Medulla oblongata (tissue), 1 donor: Measurements from ENCODE around the gene TBC1D9.

Source experiments
- DNase-seq: peaks from one replicate; pipeline ENCODE4 v3.0.0-alpha.2; 2015; ENCODE audit errors: extremely low spot score

TBC1D9 gene

DNA sequence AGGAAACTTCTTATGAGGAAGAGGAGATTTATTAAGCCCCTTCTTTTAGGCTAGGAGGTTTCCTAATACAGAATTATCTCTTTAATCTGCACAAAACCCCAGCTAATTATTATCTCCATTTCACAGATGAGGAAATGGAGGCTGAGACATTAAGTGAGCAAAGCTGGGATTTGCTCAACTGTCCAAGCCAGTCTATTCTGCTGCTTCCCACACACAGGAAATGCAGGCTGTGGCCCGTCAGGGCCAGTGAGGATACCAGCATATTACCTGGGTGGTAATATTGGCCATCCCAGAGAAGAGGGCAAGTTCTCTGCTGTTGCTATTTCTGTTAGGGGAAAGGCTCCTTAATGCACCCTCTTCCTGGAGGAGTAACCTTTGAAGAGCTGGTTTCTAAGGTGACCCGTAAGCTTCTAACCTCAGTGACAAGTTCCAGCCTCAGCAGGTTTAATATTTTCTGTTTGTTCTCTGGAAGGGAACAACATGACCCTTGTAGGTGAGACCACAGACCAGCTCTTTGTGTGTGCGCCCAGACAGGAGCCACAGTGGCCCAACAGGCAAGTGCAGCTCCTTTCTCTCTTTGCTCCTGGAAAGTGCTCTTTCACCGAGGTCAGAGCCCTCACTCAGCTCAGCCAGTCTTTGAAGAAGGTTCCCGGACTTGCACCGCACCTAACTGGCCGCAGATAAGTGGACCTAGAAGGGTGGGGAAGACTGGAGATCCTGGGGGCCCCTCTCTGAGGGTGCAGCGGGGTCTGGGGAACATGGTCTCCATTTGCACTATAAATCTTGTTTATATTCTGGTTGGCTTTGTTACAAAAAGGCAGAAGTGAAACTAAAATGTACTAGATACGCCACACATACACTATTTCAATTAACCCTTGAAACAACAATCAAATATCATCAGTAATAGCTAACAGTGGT lies 35.5 kb downstream of the TBC1D9 start:
- no peak for DNase-seq

DNA sequence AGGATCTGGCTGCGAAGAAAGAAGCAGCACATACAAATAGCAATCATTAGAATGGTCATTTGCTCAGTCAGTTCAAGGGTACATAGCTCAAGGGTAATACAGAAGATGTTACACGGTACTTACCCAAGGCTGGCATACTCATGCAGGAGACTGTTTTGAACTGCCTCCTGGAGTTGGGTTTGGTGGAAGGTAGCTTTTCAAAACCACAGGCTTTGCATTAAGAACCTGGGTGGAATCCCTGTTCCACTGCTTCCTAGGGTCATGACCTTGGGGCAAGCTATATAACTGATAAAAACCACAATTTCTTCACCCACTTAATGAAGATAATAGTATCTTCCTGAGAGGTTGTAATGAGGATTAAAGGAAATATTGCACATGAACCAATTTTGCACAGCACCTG lies 36.5 kb downstream of the TBC1D9 start:
- no peak for DNase-seq

GRCh38 chr4:140719022-140719421 lies 37.2 kb downstream of the TBC1D9 start:
- DNase-seq = no peak

DNA sequence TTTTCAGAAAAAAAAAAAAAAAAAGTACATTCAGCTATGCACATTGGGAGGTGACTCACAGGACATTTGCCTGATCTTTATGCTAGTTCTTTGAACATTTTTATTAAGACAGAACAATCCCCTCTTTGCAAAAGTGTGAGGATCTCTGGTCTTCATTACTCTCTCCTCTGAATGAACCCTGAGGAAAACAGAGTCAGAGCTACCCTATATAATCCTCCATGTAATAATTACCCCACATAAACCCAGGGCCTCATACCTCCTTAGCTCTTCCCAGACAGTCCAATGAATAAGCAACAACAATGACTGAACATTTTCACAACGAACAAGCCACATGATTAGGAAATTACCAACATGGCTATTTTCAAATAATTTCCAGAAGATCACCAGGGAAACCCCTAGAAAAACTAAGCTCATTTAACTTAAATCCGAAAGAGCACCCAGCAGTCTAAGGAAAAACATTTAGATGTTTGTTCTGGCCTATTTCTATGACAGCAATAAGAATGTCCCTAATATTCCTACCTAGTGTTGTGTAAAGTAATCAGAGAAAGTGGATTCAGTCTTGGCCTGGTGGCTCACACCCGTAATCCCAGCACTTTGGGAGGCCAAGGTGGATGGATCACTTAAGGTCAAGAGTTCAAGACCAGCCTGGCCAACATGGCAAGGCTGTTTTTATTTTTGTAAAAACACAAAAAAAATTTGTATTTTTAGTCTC lies 37.8 kb downstream of the TBC1D9 start:
- DNase-seq = no peak

GRCh38 chr4:140717313-140717712 lies 38.9 kb downstream of the TBC1D9 start:
- no peak for DNase-seq

DNA sequence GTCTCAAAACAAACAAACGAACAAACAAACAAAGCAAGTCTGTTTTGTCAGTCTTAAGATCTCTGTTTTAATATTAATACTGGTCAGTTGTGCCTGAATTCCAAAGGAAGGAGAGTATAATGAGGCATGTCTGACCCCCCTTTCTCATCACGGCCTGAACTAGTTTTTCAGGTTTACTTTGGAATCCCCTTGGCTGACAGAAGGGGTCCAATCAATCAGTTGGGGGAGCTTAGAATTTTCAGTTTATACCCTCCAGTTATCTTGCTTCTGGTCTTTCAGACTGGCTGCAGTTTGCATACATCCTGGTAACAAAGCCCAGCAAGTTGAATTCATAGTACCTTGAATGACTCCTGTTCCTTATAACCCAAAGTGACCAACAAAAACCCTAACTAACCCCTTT lies 41.1 kb downstream of the TBC1D9 start:
- no peak for DNase-seq

DNA sequence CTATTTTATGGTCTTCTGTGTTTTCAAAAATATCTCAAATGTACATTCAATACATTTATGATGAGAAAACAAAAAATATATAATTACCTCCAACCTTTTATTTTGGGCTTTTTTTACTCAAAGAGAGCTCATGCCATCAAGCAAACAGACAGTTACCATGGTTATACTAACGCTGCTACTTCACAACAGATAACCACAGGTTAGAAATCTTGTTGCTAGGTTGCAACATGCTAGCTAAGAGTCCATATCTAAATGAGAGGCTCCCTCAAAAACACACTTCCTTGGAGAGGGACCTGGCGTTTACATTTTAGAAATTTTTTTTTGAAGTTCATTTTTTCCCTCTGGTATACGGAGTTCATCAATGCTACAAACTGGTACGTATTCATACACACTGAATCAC lies 44.3 kb downstream of the TBC1D9 start:
- no peak for DNase-seq

DNA sequence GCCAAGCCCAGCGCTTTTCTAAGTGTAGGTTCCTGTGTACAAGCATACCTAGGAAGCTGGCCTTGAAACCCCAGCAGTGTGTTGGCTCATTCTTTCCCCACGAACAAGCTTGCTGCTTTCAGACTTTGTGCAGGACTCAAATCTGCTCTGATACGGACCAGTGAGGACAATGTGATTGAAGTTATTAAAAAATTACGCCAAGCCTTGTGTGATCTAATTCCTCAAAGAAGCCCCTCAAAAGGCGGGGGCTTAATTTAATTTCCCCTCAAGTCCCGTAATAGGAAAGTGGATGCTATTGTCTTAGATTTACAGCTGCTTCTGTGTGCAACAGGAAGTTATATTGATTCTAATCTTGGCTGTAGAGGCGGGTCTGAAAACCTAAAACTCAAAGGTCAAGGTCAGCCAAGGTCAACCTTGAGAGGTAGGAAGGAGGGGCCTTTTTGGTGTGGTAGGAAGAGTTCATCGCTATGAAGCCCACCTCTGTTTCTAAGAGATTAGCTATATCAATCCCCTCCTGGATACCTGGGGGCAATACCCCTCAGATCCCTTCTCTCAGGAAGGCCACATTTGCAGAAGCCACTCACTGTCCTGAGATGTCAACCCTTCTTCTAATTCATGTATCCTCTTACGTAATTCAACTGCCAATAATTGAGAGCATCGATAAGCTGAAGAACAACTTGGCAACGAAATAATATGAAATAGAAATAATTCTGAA lies 45.1 kb downstream of the TBC1D9 start:
- DNase-seq = no peak

- no peak for DNase-seq
These were observed 48.9 kb downstream of the TBC1D9 start for GRCh38 chr4:140707325-140707724.

DNA sequence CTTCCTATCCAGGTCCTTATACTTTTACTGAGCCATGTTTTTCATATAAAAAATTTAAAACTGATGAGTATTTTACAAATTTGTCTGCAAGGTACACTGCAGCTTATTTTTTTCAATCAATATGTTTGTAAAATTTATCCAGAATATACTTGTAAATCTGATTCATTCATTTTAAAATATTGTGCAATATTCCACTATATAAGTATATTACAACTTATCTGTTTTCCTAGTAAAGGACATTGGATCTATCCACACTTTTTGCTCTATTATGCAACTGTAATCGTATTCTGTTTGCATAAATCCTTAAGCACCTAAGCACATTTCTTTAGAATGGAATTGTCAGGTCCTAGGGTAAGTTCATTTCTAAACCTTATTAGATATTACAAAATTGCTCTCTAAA lies 49.5 kb downstream of the TBC1D9 start:
- DNase-seq = no peak

DNA sequence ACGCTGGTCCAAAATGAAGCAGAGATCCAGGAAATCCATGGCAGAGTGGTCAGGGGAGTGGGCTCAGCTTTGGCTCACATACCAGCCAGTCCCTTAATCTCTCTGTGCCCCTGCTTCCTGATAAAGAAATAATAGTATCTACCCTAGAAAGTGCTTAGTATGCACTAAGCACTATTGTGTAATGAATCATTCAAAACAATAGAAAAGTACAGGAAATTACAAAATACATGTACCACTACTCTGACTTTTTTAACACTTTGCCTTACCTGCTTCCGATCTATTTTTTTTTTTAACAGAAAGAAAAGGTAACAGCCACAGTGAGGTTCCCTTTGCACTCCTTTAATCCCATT lies 49.9 kb downstream of the TBC1D9 start:
- DNase-seq = no peak

GRCh38 chr4:140705625-140706275 lies 50.4 kb downstream of the TBC1D9 start:
- no peak for DNase-seq

DNA sequence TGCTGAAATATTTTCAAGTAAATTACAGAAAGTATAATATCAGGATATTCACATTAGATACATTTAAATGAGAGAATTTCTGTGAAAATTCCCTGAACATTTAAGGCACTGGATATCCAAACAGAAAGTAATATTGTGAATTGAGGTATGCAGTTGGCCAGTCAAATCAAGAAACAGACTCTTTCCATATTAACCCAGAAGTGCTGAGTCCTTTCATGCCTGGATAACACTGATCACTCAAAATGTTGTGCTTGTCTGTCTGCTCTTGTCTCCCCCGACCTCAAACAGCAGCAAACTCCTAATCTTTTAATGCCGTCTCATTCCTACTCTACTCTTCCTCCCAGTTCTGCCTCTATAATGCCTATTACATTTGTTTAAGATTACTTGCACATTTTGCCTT lies 51.2 kb downstream of the TBC1D9 start:
- DNase-seq = no peak

GRCh38 chr4:140704392-140704960 lies 51.7 kb downstream of the TBC1D9 start:
- no peak for DNase-seq

DNA sequence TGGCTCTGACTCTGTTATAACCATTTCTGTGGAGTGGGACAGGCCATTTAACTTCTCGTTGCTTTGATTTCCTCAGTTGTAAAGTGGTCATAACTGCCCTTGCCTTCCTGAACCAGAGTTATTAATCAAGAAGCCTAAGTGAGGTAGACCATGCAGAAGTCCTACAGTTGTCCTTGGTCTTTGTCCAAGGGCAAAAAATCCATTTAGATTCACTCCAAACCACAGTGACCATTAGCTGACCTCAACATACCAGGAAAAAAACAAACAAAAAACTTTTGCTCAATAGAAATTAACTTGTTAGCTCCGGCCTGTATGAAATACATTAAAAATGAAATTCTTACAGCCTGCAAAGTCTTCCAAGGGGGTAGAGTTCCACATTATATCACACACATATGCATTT lies 52.7 kb downstream of the TBC1D9 start:
- no peak for DNase-seq

DNA sequence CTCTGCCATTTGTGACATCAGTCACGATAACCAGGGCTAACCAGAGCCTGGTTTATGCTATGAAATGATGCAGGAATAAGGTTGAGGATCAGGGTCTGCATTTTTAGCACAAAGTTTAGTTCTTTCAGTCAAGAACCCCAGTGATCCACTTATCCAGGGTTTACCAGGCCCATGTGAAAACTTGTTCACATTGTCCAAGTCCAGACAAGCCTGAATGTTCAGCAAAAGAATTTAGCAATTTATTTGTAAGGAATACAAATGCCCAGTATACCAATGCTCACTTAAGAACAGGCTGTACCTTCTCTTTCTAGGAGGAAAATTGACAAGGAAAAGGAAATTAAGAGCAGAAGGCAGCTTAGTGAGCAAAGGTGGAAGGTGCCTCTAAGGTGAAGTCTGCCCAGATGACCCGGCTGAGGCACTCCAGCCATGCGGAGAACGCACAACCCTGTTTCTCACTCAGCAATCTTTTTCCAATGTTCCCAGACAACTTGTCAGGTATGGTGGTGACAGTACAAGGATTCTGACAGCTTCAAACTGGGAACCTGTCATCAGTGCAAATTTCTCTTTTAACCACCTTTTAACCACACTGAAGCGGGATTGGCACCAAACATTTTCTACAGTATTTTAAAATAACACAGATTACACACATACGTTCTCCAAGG lies 54.0 kb downstream of the TBC1D9 start:
- no peak for DNase-seq

DNA sequence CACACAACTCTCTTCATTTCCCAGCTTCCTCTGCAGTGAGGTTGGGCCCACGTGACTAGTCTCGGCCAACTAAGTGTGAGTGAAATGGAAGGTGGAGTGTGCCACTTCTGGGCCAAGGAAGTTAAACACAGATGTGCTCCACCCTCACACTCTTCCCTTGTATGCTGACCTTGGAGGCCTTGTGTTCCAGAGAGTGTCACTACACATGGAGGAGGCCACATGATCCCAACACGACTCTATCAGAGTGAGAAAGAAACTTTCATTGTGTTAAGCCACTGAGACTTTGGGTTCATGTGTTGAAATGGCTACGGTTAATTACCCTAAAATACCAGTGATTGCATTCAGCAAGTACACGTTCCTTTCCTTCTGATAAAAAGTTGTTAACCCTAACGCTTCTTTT lies 55.1 kb downstream of the TBC1D9 start:
- no peak for DNase-seq

GRCh38 chr4:140697709-140698560 lies 58.2 kb downstream of the TBC1D9 start:
- DNase-seq = no peak

GRCh38 chr4:140695483-140695882 lies 60.7 kb downstream of the TBC1D9 start:
- no peak for DNase-seq

GRCh38 chr4:140693562-140693961 lies 62.6 kb downstream of the TBC1D9 start:
- no peak for DNase-seq
